PC-9 (cell line): ENCODE measurements around the gene LRWD1.
"Not testable (repeated sequence)": the region's sequence is repeated elsewhere in the genome, so short reads cannot be mapped to it uniquely, and the experiment has no call there.

Source experiments
- CTCF ChIP-seq: fragments of 200-600 bp; sonication (generic); conservative IDR thresholded peaks from 2 replicates; pipeline ENCODE4 v1.6.1; 2017; ENCODE audit warnings: mixed run types, antibody characterized with exemption, mild to moderate bottlenecking, moderate library complexity
- EZH2 ChIP-seq: fragments of 200-600 bp; sonication (generic); IDR thresholded peaks from 2 replicates; pipeline ENCODE4 v1.8.0; 2017; ENCODE audit warnings: antibody characterized with exemption, low read depth

- not testable (repeated sequence) for TF ChIP-seq CTCF, EZH2
Observed at GRCh38 chr7:102510575-102510974, 45.8 kb downstream of the LRWD1 start.
